Measurements from ENCODE around the gene SERHL2. TPM values are rescaled to one million over a fixed set of nuclear protein-coding genes. Genes with fewer than 3 reads are reported as not detected.
A peak's percentile ranks its signal among the peaks of the same experiment; 100 is the strongest.

The SERHL2 gene
- total and polyA plus RNA-seq, 2 experiments from 2014 or later, result 1.5 to 2.1 TPM

DNA sequence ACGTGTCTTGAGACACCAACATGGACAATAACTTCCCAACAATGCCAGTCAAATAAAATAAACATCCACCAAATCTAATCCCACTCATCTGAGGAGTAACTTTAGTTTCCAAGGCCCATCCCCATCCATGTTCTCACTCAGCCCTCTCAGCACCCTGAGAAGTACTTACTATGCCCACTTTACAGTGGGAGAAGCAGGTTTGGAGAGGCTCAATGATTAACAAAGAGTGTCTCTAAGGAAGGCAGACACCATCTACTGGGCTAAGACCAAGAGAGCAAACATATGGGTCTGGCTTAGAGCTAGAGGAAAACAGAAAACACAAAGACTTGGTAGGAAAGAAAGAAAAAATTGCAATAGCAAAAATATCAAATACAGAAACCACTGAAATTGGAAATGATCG is 49.7 kb downstream of the SERHL2 start:
- Mint-ChIP-seq H3K36me3 (ENCODE audit: low read depth) (peaks cover 82% of the 10 kb centered on the region), H3K27ac (peak overlapping the region; percentile 2; the same call in 1 of the 2 replicates), H3K27me3 (ENCODE audit: insufficient read depth, low read depth, poor library complexity) (peaks cover under 1% of the 10 kb centered on the region), H3K9me3 (peaks cover 8% of the 10 kb centered on the region; the same call in 2 of the 3 replicates), H3K4me1 (peaks cover under 1% of the 10 kb centered on the region), H3K4me3 (no peak overlapping the region)
- H4K20me1 ChIP-seq (replicated peaks; ENCODE audit: insufficient read depth), result peaks cover 40% of the 10 kb centered on the region
- H3F3A ChIP-seq (replicated peaks; ENCODE audit: low read depth), result no peaks in the 10 kb centered on the region
- no peaks in the 10 kb centered on the region for H3K9me2 ChIP-seq (ENCODE audit: insufficient read depth)
- H3K4me3 ChIP-seq, result no peak overlapping the region
- H3K36me3 ChIP-seq (ENCODE audit: insufficient read depth), result peaks cover 45% of the 10 kb centered on the region
- no peak overlapping the region for H3K27ac ChIP-seq (ENCODE audit: low read depth)
- H2AFZ ChIP-seq, result no peak overlapping the region
- H3K27me3 ChIP-seq (ENCODE audit: insufficient read depth), result no peaks in the 10 kb centered on the region
- ATAC-seq, result no peak
- H3K4me2 ChIP-seq, result no peak overlapping the region
- no peak for DNase-seq (ENCODE audit: low spot score)
- H3K79me2 ChIP-seq (replicated peaks; ENCODE audit: insufficient read depth), result peaks cover 84% of the 10 kb centered on the region
- H3K4me1 ChIP-seq (ENCODE audit: insufficient read depth), result no peaks in the 10 kb centered on the region
- TF ChIP-seq ZNF462 (CRISPR knock-in tag; IDR thresholded peaks at IDR 0.05) (no peak), NANOG (IDR thresholded peaks at IDR 0.05; ENCODE audit: borderline replicate concordance) (no peak), ZNF331 (CRISPR knock-in tag; IDR thresholded peaks at IDR 0.05; ENCODE audit: low read depth) (no peak), CREB1 (CRISPR knock-in tag; IDR thresholded peaks at IDR 0.05; ENCODE audit: low read depth) (no peak), JUNB (IDR thresholded peaks at IDR 0.05; ENCODE audit: unreplicated experiment) (no peak), EZH2 (IDR thresholded peaks at IDR 0.05; ENCODE audit: low read depth, unreplicated experiment) (no peak), POLR2AphosphoS5 (IDR thresholded peaks at IDR 0.05; ENCODE audit: low read depth) (no peak), EZH2phosphoT487 (IDR thresholded peaks at IDR 0.05; ENCODE audit: unreplicated experiment) (no peak), ZNF114 (CRISPR knock-in tag; IDR thresholded peaks at IDR 0.05) (no peak), STAT1 (IDR thresholded peaks at IDR 0.05; ENCODE audit: unreplicated experiment) (no peak)
- TF ChIP-seq, protein P1, sequence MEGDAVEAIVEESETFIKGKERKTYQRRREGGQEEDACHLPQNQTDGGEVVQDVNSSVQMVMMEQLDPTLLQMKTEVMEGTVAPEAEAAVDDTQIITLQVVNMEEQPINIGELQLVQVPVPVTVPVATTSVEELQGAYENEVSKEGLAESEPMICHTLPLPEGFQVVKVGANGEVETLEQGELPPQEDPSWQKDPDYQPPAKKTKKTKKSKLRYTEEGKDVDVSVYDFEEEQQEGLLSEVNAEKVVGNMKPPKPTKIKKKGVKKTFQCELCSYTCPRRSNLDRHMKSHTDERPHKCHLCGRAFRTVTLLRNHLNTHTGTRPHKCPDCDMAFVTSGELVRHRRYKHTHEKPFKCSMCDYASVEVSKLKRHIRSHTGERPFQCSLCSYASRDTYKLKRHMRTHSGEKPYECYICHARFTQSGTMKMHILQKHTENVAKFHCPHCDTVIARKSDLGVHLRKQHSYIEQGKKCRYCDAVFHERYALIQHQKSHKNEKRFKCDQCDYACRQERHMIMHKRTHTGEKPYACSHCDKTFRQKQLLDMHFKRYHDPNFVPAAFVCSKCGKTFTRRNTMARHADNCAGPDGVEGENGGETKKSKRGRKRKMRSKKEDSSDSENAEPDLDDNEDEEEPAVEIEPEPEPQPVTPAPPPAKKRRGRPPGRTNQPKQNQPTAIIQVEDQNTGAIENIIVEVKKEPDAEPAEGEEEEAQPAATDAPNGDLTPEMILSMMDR (conservative IDR thresholded peaks at IDR 0.05; ENCODE audit: low read depth in 2 of 2), result no peak
- TF ChIP-seq, protein P2, sequence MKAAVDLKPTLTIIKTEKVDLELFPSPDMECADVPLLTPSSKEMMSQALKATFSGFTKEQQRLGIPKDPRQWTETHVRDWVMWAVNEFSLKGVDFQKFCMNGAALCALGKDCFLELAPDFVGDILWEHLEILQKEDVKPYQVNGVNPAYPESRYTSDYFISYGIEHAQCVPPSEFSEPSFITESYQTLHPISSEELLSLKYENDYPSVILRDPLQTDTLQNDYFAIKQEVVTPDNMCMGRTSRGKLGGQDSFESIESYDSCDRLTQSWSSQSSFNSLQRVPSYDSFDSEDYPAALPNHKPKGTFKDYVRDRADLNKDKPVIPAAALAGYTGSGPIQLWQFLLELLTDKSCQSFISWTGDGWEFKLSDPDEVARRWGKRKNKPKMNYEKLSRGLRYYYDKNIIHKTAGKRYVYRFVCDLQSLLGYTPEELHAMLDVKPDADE (IDR thresholded peaks at IDR 0.05), result no peak
- TF ChIP-seq, protein P3, sequence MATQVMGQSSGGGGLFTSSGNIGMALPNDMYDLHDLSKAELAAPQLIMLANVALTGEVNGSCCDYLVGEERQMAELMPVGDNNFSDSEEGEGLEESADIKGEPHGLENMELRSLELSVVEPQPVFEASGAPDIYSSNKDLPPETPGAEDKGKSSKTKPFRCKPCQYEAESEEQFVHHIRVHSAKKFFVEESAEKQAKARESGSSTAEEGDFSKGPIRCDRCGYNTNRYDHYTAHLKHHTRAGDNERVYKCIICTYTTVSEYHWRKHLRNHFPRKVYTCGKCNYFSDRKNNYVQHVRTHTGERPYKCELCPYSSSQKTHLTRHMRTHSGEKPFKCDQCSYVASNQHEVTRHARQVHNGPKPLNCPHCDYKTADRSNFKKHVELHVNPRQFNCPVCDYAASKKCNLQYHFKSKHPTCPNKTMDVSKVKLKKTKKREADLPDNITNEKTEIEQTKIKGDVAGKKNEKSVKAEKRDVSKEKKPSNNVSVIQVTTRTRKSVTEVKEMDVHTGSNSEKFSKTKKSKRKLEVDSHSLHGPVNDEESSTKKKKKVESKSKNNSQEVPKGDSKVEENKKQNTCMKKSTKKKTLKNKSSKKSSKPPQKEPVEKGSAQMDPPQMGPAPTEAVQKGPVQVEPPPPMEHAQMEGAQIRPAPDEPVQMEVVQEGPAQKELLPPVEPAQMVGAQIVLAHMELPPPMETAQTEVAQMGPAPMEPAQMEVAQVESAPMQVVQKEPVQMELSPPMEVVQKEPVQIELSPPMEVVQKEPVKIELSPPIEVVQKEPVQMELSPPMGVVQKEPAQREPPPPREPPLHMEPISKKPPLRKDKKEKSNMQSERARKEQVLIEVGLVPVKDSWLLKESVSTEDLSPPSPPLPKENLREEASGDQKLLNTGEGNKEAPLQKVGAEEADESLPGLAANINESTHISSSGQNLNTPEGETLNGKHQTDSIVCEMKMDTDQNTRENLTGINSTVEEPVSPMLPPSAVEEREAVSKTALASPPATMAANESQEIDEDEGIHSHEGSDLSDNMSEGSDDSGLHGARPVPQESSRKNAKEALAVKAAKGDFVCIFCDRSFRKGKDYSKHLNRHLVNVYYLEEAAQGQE (IDR thresholded peaks at IDR 0.05; ENCODE audit: unreplicated experiment), result no peak

Data from GM23338 (cell line).